COLO829 (cell line): ENCODE data around the gene SYNPO2.
"Not testable (repeated sequence)": the region's sequence is repeated elsewhere in the genome, so short reads cannot be mapped to it uniquely, and the experiment has no call there.

Experiments
- DNase-seq: peaks from one replicate; pipeline ENCODE4 v3.0.0; 2012; ENCODE audit warnings: low spot score

Gene SYNPO2

DNA sequence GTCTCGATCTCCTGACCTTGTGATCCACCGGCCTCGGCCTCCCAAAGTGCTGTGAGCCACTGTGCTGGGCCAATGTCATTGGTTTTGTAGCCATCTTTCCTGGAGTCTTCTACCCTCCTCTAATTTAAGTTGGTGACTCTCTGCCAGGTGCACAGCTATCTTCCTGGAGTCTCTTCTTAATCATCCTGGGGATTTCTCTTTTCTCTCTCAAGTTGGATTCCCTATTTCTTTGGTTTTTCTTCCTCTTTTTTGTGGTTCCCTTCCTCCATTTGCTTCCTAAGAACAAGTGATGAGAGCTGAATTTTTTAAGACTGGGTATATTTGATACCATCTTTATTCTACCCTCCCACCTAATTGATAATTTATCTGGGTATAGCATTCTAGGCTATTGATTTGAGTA lies 113.8 kb downstream of the SYNPO2 start:
- DNase-seq = no peak

DNA sequence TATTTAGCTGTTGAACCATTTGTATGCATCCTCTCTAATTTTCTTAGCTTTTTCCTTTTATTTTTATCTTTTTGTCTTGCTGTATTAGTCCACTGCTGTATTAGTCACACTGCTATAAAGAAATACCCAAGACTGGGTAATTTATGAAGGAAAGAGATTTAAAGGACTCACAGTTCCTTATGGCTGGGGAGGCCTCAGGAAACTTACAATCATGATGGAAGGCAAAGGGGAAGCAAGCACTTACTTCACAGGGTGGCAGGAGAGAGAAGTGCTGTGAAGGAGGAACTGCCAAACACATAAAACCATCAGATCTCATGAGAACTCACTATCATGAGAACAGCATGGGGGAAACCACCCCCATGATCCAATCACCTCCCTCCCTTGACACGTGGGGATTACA lies 114.3 kb downstream of the SYNPO2 start:
- DNase-seq = not testable (repeated sequence)

DNA sequence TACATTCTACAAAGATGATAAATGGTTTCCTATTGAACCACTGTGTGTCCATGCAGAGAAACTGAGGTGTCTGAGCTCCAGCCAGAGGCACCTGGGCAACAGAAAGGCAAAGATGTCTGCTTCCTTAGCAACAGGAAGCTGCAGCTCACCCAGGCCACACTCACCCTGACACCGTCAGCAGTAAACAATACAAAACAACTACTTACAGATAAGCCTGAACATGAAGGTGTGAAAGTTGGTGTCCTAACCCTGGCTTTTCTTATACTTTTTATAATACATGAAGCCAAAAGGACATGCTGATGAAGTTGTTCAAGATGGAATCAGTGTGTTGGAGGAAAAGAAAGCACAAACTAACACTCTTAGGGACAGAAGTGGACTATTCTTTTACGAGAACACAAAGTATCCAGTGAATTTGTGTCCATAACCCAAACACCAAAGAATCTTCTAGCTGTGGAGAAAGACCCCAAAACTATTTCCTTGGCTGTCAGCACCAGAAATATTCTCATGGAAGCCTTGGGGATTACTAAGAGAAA lies 117.3 kb downstream of the SYNPO2 start:
- DNase-seq = no peak

DNA sequence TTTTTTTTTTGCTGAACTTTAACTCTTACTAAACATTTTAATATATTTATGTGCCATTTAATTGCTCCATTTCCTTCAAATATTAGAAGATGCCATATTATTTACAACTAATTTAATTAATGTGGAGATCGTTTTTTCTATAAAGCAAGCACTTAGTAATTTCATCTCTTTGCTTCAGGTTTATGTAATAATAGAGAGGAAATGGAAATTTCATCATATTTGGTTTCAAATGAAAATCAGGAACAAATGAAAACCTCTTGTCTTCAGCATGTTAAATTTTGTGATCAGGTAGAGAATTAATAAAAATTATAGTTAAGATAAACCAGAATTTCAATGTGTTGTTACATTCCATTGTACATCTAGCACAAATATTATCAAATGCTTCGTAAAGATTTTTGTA lies 120.1 kb downstream of the SYNPO2 start:
- no peak for DNase-seq

DNA sequence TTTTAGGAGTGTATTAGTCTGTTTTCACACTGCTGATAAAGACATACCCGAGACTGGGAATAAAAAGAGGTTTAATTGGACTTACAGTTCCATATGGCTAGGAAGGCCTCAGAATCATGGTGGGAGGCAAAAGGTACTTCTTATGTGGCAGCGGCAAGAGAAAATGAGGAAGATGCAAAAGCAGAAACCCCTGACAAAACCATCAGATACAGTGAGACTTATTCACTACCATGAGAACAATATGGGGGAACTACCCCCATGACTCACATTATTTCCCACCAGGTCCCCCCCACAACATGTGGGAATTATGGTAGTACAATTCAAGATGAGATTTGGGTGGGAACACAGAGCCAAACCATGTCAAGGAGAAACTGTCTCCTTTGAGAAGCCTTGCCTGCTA lies 121.6 kb downstream of the SYNPO2 start:
- not testable (repeated sequence) for DNase-seq

DNA sequence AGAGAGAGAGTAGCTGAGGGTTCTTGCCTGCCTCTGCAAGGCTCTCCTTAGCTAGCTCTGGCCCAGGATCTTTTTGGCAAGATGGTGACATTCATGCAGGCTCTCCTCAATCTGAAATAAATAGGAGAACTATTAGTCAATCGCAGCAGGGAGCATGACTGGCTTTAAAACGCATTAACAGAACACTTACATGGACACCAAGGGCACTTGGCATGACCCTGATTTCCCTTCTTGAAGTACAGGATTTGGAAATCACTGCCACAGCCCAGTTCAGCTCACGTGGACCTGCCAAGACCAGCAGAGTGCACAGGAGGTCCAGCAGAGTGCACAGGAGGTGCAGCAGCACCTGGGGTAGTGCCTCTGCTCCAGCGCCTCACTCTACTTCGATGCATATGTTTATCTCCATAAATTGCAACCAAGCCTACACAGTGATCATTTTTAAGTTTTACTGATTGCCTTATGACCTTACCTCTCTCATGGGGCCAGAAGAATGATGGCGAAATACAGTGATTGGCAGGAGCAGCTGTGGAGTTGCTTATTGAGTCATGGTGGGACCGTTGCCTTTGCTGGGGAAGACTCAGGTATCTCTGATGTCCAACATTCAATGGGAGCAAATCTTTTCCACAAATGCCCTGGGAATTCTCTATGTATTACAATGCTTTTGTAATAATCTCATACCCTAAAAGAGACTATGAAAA lies 122.4 kb downstream of the SYNPO2 start:
- DNase-seq = no peak

DNA sequence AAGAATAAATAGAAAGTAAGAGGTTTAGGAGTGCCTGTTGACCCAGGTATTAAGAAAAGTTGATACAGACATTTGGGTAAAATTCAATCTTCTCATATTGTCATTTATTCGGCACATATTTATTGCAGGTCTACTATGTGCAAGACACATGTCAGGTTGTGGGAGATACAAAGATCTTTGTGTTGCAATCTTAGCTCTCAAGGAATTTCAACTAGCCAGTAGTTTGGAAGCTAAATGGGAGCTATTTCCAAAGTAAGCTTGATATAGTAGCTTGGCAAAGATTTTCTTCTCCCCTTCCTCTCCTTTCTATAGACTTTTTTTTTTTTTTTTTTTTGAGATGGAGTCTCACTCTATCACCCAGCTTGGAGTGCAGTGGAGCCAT lies 122.9 kb downstream of the SYNPO2 start:
- DNase-seq = no peak

DNA sequence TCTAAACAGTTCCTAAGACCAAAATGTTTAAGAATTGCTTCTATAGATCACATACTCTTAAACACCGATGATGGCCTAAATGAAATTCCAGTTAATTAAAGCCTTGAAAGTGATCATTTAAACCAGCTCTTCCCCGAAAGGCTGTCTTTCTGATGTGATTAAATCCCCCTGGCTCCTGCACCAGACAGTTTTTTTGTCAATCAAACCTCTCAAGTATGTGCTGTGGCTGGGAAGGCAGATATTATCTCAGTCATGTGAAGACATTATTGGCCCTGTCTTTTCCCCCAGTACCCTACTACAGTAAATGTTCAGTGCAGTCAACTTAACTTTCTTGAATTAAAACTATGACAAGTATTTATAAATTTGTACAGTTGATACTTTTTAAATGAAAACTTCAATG lies 126.0 kb downstream of the SYNPO2 start:
- DNase-seq = no peak

DNA sequence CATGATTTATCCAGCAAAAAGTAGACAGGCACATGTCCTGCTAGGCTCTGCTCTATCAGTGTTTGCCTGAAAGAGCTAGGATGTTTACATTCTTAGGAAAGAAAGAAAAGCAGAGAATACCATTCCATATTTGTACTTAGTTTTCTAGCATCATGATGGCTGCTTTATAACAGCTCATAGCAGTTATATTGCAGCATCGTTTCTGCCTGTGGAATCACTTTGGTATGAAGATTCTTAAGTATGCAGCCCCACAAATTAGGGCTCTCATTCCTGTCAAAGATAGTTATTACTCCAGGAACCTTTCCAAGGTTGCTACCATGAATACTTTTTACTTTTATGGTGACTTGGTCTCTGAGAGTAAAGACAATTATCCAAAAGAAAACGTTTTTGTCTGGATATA lies 128.0 kb downstream of the SYNPO2 start:
- no peak for DNase-seq

DNA sequence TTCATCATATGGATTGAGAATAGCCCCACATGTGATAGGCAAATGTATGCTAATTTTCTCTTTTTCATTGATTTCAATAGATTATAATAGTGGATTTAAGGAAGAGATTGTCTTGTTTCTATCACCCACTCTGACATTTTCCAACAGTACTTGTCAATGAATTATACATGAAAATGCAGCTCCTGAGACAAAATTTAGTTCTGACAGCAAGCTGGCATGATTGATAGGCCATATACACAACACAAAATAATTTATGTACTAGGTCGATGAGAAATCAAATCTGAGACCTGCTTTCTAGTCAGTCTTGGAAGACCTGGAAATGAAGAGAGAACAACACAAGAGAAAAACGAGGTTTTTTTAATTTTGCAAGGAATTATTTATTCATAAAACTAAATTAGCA lies 129.0 kb downstream of the SYNPO2 start:
- DNase-seq = no peak

DNA sequence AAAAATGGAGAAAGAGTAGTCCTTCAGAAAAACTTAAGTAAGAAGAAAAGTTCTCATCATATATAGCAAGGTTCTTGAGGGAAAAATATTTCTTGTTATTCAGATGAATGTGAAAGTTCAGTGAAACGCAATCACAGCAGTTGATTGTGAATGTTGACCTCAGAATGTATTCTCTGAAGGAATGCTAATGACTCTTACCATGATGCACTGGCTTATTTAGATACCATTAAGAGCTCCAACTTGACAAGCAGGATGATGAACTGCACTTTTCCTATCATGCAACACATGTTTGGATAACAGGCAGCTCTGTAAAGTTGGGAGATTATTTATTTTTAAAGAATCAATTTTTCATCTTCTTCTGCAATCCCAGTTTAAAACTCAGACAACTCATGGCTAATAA lies 131.5 kb downstream of the SYNPO2 start:
- no peak for DNase-seq

DNA sequence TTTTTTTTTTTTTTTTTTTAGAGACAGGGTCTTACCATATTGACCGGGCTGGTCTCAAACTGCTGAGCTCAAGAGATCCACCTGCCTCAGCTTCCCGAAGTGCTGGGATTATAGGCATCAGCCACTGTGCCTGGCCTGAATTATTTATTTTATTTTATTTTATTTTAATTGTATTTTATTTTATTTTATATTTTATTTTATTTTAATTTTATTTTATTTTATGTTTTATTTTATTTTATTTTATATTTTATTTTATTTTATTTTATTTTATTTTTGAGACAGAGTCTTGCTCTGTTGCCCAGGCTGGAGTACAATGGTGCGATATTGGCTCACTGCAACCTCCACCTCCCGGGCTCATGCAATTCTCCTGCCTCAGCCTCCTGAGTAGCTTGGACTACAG lies 133.9 kb downstream of the SYNPO2 start:
- not testable (repeated sequence) for DNase-seq

DNA sequence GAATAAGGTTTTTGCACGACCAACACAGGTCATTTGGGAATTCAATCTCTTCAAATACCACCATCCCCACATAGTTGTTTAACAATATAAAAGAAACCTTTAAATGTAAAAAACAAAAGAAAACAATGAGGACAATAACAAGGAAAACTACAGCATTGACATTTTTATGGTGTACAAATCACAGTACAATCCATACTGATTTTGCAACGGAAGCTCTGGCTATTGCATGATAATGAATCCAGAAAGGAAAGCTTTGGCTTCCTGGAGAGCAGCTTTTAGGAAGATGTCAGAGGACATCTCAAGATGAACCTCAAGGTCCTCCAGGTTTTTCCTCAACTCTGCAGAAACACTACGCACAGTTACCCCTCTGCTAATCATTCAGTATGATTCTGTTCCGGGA lies 135.4 kb downstream of the SYNPO2 start:
- no peak for DNase-seq

DNA sequence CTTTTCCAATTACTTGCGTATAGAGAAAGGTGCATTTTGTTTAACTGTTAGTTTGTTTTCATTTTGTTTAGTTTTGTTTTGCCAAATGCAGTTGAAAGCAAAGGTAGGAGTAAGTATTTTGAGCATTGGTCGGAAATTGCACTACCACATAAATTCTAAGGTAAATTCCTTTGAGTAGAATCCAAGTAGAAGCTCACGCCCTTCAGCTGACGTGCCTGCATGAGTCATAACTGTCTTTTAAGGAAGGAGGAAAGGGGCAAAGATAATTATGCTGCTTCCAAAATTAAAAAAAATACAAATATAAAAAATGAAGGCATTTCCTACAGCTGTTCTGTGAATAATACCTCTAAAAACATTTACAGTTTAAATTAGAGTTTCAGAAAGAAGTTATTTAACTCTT lies 136.8 kb downstream of the SYNPO2 start:
- DNase-seq = peak; percentile 36

DNA sequence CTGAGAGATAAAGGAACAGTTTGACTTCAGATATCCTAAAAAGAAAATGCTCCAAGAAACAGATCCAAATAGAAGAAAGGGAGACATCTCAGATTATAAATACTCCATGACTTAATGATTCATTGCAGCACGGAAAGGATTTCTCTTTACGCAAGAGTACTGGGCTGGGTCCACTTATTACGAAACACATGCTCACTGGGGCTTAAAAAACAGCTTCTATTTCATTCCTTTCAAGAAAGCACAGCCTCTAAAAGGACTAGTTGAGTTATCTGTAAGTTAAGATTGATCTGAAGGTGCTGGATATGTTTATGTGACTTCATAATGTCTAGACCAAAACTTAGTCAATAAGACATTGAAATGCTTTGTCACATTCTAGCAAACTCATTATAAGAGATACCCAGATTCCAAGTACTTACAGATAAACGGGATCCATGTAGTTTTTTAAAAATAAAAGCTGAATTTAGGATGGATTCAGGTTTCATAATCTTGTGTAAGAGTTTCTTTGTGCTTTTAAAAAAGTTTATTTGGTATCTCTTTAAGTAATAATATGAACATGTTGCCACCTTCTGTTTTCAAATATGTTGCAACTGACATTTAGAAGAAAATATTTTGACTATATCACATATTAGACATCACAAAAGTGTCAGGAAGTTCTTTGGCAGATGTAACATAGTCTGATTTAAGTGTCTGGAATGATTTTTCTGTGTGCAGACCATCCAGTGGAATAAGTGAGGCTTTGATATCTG lies 137.4 kb downstream of the SYNPO2 start:
- no peak for DNase-seq

DNA sequence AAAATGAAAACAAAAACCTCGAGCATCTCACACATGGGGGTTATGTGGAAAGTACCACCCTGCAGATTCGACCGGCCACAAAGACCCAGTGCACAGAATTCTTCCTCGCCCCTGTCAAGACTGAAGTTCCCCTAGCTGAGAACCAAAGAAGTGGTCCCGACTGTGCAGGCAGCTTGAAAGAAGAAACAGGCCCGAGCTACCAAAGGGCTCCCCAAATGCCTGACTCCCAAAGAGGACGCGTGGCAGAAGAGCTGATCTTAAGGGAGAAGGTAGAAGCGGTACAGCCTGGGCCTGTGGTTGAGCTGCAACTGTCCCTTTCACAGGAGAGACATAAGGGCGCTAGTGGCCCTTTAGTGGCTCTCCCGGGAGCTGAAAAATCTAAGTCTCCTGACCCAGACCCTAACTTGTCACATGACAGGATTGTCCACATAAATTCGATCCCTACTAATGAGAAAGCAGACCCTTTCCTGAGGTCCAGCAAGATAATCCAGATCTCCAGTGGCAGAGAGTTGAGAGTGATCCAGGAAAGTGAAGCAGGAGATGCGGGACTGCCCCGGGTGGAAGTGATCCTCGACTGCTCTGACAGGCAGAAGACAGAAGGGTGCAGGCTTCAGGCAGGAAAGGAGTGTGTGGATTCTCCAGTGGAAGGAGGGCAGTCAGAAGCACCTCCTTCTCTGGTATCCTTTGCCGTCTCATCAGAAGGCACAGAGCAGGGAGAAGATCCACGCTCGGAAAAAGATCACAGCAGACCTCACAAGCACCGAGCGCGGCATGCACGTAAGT lies 138.2 kb downstream of the SYNPO2 start:
- no peak for DNase-seq

DNA sequence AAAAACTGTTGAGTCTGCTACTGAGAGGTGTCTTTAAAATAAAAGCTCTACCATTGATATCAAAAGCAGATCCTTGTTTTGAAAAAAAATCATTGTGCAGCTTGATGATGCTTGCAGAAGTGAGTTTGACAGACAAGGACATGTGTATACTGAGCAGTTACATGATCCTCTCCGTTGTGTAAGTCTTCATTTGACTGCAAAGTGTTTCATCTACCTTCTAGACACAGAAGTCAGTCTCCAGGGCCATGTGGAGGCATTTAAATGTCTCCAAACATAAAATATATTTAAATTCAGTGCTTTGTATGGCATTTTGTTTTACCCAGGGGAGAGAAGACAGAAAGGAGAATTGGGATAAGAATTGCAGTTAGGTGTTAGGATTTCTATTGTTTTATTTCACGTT lies 139.2 kb downstream of the SYNPO2 start:
- no peak for DNase-seq

DNA sequence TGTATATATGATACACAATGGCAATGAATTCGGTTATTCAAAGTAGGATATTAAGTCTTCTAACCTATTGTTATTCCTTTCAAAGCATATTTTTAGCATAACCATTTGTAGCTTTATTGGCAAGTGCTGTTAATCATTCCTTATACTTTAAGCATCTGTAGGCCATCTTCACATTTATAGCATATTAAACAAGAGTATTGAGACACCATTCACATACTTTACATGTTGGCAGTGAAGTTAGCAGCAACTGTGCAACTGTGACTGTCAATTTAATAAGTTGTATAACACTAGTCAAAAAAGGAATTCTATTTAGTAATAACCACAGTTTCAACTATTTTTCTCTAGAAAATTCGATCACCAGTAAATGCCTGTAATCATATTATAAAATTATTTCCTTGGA lies 139.6 kb downstream of the SYNPO2 start:
- DNase-seq = no peak

DNA sequence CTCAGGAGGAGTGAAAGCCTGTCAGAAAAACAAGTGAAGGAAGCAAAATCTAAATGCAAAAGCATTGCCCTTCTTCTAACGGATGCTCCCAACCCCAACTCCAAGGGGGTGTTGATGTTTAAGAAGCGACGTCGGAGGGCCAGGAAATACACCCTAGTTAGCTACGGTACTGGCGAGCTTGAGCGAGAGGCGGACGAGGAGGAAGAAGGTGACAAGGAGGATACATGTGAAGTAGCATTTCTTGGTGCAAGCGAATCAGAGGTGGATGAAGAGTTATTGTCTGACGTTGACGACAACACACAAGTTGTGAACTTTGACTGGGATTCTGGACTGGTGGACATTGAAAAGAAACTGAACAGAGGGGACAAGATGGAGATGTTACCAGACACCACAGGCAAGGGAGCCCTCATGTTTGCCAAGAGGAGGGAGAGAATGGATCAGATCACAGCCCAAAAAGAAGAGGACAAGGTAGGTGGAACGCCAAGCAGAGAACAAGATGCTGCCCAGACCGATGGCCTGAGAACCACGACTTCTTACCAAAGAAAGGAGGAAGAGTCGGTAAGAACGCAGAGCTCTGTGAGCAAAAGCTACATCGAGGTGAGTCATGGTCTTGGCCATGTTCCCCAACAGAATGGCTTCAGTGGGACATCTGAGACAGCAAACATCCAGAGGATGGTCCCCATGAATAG lies 141.3 kb downstream of the SYNPO2 start:
- no peak for DNase-seq

DNA sequence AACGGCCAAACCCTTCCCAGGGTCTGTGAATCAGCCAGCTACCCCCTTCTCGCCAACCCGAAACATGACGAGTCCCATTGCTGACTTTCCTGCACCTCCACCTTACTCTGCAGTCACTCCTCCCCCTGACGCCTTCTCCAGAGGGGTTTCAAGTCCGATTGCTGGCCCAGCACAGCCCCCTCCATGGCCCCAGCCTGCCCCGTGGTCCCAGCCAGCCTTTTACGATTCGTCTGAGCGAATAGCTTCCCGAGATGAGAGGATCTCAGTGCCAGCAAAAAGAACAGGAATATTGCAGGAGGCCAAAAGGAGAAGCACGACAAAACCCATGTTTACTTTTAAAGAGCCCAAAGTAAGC lies 141.9 kb downstream of the SYNPO2 start:
- DNase-seq = no peak

DNA sequence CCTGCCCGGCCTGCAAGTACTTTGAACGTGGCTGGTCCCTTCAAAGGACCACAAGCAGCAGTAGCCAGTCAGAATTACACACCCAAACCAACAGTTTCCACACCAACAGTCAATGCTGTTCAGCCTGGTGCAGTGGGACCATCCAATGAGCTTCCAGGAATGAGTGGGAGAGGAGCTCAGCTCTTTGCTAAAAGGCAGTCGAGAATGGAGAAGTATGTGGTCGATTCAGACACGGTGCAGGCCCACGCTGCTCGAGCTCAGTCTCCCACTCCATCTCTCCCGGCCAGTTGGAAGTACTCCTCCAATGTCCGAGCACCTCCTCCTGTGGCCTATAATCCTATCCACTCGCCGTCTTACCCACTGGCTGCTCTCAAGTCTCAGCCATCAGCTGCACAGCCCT lies 142.6 kb downstream of the SYNPO2 start:
- no peak for DNase-seq

DNA sequence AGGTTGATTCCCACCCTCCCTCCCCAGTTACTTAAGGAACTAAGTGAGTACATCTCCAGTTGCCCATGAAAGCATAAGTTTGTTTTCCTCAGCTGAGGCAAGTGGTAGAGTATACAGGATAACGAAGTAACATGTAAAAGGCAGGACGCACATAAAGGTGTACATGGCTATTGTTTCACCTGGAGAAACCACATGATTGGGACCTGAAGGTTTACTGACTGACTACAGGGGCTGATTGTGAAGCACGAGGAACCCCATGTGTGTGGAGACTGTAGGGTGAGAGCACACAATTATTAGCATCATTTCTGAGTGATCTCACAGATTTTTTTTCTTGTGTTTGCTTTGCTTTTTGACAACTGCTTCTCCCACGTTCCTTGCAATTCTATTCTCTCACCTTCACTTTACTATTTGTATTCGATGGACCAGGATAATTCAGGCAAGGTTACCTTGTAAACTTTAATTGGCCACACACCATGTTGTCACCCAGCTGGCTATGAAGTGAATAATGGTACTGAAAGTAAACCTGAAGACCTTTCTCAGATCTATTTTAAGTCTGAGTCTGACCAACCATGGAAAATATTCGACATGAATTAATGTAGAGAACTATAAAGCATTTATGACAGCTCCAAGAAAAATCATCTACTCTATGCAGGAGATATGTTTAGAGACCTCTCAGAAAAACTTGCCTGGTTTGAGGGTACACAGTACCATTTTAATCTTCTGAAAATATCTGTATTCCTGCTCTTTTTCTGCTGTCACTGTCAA lies 144.4 kb downstream of the SYNPO2 start:
- DNase-seq = no peak
